CD4-positive, alpha-beta T cell treated with Interferon alpha-2 for 1 hour (primary cell): ENCODE measurements around the gene FAM50A.
"Not testable (repeated sequence)": the region's sequence is repeated elsewhere in the genome, so short reads cannot be mapped to it uniquely, and the experiment has no call there.

Source experiments
- DNase-seq, 2 donors: peaks; one replicate each; pipeline ENCODE4 v3.0.0-alpha.2; 2020 to 2022

Gene FAM50A

GRCh38 chrX:154443992-154444754 lies at the start of gene FAM50A:
Gene FAM50A (plus strand): TSS chrX:154444141. CDS start chrX:154444236, 95 bp downstream.
- DNase-seq, result peak; percentile 67 to 75

GRCh38 chrX:154396363-154396762 lies 47.6 kb upstream of the FAM50A start:
- DNase-seq, result not testable (repeated sequence)

GRCh38 chrX:154396973-154397887 lies 46.7 kb upstream of the FAM50A start:
- DNase-seq, result peak; percentile 66

GRCh38 chrX:154397888-154398667 lies 45.9 kb upstream of the FAM50A start, which contains the start of gene RPL10:
Gene RPL10 (plus strand): TSS chrX:154398377. CDS start chrX:154398520, 143 bp downstream.
- peak; percentile 95 to 96 for DNase-seq

- DNase-seq, result peak; percentile 87 to 88
Measured at GRCh38 chrX:154398668-154399526, 45.0 kb upstream of the FAM50A start.

- DNase-seq, result peak in 1 of 2 donors; percentile 50
Measured at GRCh38 chrX:154399527-154400368, 44.2 kb upstream of the FAM50A start.

GRCh38 chrX:154400369-154400817 lies 43.5 kb upstream of the FAM50A start:
- DNase-seq, result not testable (repeated sequence)

GRCh38 chrX:154401045-154401799 lies 42.7 kb upstream of the FAM50A start:
- no peak for DNase-seq

- no peak for DNase-seq
Measured at GRCh38 chrX:154401918-154402621, 41.9 kb upstream of the FAM50A start.

GRCh38 chrX:154402622-154403127 lies 41.3 kb upstream of the FAM50A start:
- DNase-seq, result no peak

GRCh38 chrX:154403192-154403591 lies 40.7 kb upstream of the FAM50A start:
- no peak for DNase-seq

- no peak for DNase-seq
Measured at GRCh38 chrX:154403858-154404257, 40.1 kb upstream of the FAM50A start.

GRCh38 chrX:154404625-154405192 lies 39.2 kb upstream of the FAM50A start:
- DNase-seq, result no peak

GRCh38 chrX:154408659-154409221 lies 35.2 kb upstream of the FAM50A start:
- no peak for DNase-seq

GRCh38 chrX:154409222-154409871 lies 34.6 kb upstream of the FAM50A start, which contains the start of gene DNASE1L1:
Gene DNASE1L1 (minus strand): TSS chrX:154409254. CDS start chrX:154405568, 3,686 bp downstream.
- peak in 1 of 2 donors; percentile 72 for DNase-seq

GRCh38 chrX:154411981-154412340 lies 32.0 kb upstream of the FAM50A start:
- DNase-seq, result peak; percentile 41 to 64

- DNase-seq, result peak; percentile 37 to 57
Measured at GRCh38 chrX:154412468-154412867, 31.5 kb upstream of the FAM50A start.

- DNase-seq, result no peak
Measured at GRCh38 chrX:154413142-154413541, 30.8 kb upstream of the FAM50A start.
